ENCODE data around the gene MXD4.
"Not testable (repeated sequence)": the region's sequence is repeated elsewhere in the genome, so short reads cannot be mapped to it uniquely, and the experiment has no call there.

The MXD4 gene

DNA sequence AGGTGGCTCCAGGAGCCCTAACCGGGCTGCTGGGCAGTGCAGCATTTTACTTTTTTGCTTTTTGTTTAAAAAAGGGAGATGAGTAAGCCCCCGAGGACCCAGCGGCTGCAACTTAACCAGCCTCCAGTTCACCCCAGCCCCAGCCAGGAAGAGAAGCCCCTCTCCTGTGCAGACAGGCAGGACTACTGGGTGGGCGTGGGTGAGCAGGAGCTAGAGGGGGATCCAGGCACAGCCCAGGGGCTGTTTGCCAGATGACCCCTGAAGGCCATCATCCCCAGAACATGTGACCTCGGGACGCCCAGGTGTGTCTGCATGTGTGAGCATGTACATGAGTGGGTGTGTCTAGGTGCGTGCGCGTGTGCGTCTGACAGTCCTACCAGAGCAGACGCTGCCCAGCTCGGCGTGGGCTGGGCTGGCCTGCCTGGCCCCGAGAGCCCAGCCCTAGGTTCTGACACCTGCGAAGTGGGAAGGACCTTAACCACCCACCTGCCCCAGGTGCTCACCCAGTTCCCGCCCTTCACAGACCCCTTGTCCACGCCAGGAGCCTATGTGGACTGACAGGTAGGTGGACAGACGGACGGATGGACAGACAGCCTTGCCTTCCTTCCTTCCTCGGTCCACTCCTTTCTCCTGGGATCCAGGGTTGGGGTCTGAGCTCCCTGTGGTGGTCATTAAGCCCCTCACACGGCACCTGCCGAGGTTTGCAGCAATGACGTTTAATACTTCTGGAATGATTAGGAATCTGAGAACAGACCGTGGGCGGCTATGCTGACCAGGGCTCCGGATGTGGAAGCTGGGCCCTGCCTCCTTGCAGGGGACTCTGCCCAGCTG lies 12.2 kb downstream of the MXD4 start:
- DNase-seq = no peak

DNA sequence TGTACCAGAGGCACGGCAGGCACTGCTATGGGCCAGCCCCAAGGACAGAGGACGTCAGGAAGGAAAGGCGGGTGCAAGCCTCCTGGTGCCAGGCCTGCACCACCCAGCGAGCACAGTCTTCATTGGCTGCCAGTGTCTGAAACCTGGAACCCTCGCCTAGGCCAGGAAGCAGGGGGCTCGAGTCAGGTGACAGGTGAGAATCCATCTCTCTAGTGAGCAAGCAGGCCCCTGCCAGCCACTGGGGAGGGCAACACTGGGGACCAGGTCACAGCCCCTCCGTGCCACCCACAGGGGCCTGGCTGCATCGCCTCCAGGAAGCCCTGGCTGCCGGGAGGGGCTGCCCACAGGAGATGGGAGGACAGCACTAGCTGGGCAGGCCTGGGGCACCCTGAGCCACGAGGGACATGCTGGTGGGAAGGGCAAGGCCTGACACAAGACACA lies 13.1 kb downstream of the MXD4 start:
- DNase-seq = no peak

DNA sequence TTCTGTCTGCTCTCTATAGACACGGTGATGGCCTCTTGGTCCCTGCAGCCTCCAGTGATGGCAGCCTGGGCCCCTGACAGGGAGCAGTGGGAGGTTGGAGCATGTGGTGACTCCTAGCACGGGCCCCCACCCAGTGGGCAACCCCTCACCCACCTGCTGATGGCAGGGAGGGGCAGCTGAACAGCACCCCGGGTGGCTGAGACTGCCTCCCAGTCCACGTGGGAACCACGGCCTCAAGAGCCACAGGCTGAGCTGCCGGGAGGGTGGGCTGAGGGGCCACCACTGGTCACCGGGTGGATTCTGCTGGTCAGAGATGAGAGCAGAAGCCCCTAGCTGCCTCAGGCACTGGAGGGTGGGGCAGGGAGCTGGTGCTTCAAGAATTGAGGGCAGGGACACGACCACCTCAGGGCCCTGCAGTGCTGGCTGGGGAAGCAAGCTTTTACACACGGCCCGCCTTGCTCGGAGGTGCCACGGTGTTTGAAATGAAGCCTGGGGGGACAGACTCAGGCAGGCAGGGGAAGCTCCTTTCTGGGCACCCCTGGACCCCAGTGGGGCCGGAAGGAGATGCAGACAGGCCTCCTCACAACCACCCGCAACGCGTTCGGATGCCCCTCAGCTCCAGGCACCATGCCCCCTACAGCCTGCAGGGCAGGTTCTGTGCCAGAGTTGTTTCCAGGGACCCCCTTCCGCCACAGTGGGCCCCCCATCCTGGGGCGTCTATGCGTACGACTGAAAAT lies 13.7 kb downstream of the MXD4 start:
- no peak for DNase-seq

DNA sequence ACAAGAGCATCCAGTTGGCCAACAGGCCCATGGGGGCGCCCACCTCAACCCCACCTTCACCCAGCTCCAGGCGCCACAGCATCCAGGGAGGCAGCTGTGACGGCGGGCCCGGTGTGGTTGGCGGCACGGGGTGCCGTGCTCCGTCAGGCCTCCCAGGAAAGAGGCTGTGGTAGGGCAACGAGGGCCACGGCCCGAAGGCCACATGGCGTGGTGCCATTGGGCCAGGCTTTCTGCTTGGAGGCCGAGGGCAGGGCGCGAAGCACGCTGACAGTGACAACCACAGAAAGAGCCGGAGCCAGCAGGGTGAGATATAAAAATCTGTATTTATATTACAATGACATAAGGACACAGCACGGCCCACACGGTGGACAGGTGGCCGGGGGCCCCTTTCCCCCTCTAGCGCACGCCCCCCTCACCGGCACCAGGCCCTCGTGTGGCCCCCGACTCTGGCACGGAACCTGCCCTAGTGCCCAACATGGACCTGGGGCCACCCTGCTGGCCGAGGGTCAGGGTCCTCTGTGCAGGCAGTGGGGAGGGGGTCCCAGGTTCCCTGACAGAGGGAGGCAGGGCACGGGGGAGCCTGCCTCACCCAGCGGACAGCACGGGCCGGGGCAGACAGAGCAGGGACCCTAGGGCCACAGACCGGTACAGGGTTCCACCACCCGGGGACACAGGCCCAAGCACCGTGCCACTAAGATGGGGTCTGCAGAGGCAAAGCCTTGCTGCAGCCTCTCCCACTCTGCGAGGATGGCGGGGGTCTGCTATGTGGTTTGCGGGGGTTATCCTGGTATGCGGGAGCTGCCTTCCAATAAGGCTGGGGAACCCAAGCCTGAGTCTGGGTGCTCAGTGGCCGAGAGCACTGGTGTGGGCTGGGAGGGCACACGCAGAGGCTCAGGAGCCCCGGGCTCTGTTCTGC lies 14.5 kb downstream of the MXD4 start:
- DNase-seq = no peak

DNA sequence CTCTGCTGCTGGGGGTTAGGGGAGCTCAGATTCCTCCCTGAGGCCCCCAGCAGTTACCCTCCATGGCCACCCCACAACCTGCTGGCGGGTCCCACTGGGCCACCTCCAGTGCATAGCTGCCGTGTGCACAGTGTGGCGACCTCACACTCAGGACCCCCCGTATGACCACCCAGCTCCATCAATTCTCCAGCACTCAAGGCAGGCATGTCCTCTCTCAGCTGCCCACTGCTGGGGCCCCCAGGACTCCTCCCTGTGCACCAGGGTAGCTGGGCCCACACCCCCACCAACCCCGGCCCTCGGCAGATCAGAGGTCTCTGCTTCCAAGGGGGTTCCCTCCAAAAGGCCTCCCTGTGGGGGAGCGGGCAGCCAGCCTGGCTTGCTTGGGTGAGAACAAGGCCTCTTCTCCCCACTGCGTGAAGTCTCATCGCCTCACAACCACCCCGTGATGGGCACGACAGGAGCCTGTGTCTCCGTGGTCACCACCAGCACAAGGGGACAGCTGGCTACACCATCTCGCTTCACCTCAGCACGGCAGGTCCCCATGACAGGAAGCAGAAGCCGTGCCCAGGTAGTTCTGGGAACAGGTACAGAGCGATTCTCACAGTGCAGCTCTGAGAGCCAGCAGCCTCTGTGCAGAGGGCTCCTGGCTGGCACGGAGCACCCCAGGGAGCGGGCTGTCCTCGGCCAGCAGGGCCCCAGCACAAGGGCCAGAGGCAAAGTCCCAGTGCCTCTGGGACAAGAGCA lies 15.4 kb downstream of the MXD4 start:
- no peak for DNase-seq

DNA sequence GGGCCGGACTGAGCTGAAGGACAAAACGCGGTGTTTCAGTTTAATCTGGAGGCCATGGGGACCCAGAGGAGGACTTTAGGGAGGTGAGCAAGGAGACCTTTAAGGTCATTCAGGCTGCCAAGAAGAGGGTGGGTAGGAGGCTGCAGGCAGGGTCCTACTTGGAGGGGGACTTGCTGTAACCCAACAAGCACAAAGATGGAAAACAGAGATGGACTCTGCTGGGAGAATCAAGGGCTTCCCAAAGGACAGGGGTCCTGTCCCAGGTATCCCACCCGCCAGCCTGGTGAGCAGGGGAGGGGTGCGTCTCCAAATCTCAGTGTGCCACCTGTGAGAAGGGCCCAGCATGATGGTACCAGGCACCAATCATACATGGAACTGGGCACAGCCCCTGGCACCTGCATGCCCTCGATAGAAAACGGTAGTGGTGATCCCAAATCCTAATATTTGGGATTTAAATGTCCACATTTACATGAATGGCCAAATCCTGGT lies 16.1 kb downstream of the MXD4 start:
- DNase-seq = no peak

DNA sequence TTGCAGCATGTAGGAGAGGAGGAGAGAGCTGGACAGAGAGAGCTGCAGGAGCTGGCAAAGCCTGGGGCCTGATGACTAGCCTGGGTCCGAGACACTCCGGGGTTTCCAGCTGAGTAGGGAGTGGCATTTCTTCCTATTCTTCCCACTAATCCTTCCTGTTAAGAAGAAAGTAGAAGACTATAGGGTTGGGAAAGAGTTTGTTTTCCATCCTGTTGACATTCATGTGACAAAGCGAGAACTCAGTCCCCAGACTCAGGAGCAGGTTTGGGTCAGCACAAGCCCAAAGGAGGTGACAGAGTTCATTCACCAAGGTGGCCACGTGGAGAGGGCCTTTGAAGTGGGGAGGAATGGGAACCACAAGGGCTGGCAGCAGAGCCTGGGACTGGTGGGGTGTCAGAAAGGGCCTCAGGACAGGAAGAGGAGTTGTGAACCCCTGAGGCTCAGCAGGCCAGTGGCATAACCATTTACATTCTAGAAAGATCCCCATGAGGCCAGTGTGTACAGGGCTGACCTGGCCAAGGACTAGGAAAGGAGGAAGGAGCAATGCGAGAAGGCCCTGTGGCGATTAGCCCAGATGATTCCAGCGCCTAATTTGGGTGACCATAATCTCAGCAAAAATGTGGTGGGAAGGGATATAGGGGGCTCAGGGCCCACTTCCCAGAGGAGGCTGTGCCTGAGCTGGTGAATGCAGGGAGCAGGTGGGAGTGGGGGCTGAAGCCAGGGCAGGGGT lies 16.7 kb downstream of the MXD4 start:
- DNase-seq = no peak

DNA sequence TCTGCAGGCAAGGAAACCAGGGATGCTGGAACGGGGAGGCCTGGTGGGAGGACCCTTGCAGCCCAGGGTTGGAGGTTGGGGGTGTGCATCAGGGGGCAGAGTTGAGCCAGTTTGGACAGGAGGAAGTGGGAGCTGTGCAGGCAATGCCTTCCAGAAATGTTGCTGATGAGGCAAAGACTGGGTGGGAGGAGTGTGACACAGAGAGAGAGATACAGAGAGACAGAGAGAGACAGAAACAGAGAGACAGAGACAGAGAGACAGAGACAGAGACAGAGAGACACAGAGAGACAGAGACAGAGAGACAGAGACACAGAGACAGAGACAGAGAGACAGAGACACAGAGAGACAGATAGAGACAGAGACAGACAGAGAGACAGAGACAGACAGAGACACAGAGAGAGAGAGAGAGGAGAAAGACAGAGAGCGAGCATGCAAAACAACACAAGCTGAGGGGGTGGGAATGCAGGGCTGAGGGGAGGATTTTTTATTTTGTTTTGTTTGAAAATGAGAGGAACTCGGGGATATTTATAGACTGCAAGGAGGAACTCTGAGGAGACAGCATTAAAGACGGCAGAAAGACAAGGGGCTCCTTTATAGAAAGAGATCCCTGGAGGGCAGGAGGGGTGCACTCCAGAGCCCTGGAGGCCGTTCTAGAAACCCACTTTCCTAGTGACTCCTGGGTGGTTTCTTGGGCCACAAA lies 18.1 kb downstream of the MXD4 start:
- DNase-seq = peak in 1 of 2 donors; percentile 48

DNA sequence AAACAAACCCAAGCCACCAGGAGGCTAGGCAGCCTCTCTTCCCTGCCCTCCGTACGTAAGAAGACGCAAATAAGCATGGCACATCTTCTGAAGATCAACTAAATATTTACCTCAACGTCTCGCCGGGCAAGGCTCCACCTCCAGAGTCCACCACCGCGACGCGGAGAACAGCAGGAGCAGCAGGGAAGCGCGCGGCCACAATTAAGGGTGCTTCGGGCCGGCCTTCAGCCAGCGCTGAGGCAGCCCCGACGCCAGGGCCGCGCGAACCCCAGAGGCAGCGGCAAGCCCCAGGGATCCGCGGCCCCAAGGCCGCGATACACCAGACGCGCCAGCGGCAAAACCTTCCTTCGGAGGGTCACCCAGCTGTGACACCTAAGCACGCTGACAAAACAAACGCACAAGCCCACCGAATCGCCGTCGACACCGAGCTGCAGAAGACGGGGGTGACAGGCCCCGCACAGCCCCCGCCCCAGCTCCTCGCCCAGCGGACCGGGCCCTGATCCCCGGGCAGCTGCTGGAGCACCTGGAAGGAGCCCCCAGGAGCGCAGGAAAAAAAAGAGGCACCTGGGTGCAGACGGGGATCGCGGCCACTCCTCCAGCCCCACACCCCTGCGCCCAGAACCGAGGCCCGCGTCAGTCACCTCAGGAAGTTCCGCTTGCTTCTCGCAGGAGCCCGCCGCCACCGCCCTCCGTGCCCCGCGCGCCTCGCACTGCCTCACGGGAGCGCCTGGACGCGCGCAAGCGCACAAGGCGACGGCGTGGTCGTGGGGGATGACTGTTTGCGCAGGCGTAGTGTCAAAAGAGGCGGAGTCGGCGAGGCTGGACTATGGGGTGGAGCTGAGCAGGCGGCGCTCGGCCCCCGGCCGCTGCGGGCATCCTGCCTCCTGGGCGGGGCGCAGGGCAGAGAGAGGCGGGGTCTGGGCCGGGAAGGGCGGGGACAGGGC lies 20.2 kb downstream of the MXD4 start, which contains the start of the genes HAUS3 and POLN:
Gene HAUS3 (minus strand): TSS at position 712 of the 944 bp plus-strand sequence. CDS start 1,175 bp downstream, outside the sequence.
Gene POLN (minus strand): TSS at position 712 of the 944 bp plus-strand sequence. CDS start 12,890 bp downstream, outside the sequence.
- DNase-seq = peak; percentile 94 to 97

DNA sequence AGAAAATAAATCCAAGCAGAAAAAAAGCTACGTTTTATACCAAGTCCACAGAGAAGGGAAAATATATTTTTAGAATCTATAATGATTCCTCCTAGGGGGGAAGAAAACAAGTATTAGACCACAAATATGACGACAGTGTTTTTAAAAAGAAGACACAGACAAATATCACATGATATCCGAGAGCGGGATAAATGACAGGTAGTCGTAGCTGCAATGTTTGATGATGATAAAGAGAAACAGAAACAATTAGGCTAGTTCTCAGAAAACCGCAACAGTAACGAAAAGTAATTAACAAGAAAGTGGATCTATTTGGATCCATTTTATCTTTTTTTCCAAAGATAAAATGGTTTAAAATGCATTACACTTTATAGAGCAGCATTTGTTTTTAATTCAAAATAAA lies 20.9 kb downstream of the MXD4 start:
- DNase-seq = no peak

DNA sequence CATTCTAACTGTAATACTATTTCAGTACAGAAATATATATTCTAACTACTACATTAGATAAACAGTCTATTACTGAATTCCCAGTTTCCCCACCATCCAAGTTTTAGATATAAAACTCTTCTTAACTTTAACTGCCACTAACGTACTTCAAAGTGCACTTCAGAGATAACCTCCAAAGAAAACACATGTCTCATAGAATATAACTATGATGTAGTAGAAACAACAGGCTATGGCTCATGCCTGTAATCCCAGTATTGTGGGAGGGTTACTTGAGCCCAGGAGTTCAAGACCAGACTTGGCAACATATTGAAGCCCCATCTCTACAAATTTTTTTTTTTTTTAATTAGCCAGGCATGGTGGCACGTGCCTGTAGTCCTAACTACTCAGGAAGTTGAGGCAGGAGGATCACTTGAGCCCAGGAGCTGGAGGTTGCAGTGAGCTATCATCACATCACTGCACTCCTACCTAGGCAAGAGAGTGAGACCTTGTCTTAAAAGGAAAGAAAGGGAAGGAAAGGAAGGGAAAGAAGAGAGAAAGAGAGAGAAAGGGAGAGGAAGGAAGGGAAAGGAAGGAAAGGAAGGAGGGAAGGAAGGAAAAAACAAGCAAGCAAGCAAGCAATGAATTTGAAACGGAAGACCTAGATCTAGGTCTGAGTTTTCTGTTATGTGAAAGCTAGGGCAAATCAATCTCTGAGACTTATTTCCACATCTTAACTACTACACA lies 24.8 kb downstream of the MXD4 start:
- DNase-seq = no peak

DNA sequence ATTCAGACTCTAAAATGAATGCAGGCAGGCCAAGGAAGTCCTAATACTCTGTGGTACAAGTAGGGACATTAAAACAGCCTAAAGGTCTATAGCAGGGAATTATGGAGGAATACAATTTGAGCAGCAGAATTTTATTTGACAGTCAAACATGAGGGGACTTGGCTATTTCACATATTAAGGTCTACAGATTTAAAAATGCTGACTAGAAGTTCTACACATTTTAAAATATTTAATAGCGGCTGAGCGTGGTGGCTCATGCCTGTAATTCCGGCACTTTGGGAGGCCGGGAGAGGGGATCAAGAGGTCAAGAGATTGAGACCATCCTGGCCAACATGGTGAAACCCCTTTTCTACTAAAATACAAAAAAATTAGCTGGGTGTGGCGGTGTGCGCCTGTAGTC lies 30.8 kb downstream of the MXD4 start:
- DNase-seq = no peak

DNA sequence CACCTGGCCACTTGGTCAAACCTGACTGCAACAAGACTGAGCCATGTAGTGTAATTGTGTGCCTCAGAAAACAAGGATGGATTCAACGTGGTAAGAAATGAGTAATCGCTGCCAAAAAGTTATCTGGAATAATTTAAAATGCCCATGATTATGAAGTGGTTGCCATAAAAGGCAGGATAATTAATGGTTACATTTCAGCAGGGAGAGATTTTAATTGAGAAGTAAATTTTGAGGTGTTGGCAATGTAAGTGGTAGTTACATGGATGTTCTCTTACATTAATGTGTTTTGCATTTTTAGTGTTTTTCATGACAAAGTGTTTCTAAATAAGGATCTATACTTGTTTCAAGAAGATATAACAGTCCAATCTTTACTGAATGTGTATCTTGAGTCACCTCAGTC lies 35.6 kb downstream of the MXD4 start:
- no peak for DNase-seq

DNA sequence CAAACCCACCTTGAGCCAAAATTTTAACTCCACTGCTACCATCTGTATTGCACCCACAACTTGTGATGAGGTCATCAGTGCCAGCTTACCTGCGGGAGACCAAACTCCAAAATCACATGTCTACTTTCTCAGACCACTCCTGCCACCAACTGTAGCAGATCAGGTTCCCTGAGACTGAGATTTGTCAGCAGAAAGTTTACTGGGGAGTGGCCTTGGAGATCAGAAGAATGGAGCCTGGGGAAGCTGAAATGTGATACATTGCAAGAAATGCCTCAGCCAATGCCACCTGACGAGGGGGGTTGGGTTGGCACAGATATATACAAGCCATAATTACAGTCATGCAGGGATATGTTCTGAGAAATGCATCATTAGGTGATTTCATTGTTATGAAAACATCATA lies 39.1 kb downstream of the MXD4 start:
- no peak for DNase-seq

DNA sequence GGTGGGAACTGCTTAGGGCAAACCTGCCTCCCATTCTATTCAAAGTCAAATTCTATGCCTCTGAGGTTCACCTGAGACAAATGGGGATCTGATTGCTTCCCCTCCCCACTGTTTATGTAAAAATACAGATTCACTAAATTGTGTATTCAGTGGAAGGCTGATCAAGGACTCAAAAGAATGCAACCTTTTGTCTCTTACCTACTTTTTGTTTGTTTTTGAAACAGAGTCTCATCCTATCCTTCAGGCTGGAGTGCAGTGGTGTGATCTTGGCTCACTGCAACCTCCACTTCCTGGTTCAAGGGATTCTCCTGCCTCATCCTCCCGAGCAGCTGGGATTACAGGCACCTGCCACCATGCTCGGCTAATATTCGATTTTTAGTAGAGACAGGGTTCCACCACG lies 40.5 kb downstream of the MXD4 start:
- DNase-seq = not testable (repeated sequence)

DNA sequence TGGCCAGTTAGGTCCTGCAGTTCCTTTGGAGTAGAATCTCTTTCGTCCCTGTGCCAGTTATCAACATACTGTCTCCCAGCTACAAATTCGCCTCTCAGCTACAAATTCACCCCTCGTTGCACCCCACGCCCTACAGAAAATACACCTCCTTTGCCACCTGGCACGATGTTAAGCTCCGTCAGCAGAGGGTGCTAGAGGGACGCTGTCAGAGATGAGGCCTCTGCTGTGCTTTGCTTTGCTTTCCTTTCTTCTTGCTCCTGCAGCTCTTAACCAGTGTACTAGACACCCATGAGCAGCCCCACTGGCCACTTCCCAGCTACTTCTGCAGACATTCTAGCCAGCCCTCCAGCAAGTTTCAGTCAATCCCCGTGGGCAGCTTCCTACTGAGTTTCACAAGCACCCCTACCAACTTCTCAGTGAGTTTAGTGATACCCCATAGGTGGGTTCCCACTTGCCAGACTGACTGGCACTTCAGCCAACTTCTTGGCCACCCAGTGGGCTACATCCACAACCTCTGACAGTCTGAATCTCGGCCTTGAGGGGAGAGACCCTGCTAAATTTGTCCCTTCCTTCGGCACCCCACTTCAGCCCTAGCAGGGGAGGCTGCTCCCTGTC lies 41.8 kb downstream of the MXD4 start:
- DNase-seq = peak; percentile 34 to 61

DNA sequence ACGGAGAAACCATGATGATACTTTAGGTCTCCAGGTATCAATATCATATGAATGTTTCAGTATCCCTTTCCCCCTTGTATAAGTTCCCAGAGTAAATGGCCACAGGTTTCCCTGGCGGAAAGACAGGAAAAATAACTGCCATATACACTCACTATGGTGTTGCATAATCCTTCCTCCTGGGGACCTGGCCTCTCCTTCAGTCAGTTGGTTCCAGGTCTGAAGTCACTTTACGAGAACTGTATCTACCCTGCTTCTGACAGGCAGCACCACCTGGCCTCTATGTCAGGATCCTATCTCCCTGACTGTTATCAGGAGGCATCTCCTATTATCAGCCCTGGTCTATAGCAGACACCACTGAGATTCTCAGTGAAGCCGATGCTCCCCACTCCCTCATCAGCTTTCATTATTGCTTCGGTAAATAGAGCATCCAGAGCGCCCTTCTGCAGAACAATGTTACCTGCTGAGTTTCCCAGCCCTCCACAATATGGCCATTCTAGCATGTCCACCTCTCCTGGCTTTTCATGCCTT lies 42.6 kb downstream of the MXD4 start:
- no peak for DNase-seq

DNA sequence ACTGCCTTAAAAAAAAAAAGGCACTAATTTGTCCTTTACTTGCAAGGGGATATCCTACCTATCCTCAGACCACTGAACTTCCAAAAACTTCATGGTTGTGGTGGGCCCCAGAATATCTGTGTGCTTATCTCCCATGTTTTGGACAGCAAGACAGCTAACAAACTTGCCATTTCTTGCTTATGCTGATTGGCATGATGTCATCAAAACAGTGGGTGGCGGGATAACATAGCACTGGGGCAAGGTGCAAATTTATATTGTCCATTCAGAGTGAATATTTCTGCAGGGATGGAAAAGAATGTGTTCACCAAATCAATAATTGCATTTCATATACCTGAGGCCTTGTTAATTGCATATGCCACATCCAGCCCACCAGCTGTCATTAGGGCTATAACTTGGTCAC lies 43.5 kb downstream of the MXD4 start:
- no peak for DNase-seq
